Embryonic facial prominence (tissue), 1 donor: ENCODE measurements around the gene WWOX.

Experiments used
- DNase-seq: peaks from one replicate; pipeline ENCODE4 v3.0.0-alpha.2; 2016; ENCODE audit errors: extremely low spot score

WWOX gene

GRCh38 chr16:78463591-78463990, 364.1 kb downstream of the WWOX start:
- DNase-seq: no peak

GRCh38 chr16:78464833-78465232, 365.4 kb downstream of the WWOX start:
- DNase-seq: no peak

GRCh38 chr16:78465730-78466129, 366.3 kb downstream of the WWOX start:
- DNase-seq: no peak

DNA sequence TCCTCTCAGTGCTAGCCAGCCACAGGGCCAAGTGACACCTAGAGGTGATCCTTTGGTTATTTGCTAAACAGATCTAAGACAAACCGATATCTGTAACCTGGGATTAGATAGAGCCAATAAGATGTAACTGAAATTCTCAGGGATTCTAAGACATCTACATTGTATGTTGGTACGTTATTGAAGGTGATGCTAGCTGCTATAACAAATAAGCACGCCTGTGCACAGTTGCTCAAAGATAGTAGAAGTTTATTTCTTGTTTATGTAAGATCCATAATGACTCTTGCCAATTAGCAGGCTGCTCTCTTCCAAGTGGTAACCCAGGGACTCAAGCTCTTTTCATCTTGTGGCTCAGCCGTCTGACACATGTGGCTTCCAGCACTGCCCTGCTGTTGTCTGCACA, 370.3 kb downstream of the WWOX start:
- no peak for DNase-seq

GRCh38 chr16:78473031-78473699, 373.7 kb downstream of the WWOX start:
- DNase-seq: no peak

DNA sequence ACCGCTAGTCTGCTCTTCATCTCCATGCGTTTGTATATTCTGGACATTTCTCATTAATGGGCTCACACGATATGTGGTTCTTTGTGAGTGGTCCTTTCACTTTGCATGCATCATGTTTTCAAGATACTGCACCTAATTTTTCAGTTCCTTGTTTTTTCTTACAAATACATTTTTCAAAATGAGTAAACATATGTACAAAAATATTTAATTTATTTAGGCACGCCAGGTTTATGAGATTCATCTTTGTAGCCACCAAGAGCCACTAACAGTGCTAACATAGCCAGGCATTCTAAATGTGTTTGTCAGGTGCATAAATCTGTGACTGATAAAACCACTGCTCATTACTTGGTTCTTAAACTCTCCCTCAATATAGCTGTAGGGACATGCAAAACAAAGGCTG, 375.3 kb downstream of the WWOX start:
- no peak for DNase-seq

DNA sequence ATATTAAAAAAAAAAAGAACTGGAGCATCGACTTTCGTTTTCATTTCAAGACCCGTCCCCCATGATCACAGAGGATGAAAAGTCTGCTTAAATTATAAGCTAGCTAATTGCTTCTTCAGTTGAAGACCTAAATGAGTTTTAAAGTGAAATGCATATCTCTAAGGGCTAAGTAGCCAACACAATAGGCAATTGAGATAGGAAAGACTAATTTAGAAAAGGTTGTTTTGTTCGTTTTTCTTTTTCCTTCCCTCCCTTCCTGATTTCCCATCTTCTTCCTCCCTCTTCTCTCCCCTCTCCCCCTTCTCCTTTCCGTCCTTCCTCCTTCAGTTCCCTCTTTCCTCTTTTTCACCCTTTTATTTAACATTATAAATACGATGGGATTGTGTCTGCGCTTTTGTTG, 377.2 kb downstream of the WWOX start:
- DNase-seq: no peak

GRCh38 chr16:78478267-78478861, 378.9 kb downstream of the WWOX start:
- DNase-seq: no peak

GRCh38 chr16:78479723-78480122, 380.3 kb downstream of the WWOX start:
- no peak for DNase-seq

DNA sequence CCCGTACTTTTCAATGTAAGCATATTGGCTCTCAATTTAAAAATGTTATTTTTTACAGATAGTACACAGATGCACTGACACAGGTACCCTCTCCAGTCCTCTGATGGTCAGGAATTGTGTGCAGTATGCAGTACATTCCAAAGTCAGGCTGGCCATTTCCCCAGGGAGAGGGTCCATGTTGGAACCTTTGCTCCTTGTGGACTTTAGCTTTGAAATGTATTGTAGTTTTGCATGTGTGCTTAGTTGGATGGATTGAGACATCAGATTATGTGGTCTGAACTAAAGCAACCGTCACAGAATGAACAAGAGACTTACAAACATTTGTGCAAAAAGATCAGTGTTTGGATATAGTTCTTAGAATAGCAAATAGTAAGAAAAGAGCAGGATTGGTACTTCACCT, 381.1 kb downstream of the WWOX start:
- DNase-seq: no peak

DNA sequence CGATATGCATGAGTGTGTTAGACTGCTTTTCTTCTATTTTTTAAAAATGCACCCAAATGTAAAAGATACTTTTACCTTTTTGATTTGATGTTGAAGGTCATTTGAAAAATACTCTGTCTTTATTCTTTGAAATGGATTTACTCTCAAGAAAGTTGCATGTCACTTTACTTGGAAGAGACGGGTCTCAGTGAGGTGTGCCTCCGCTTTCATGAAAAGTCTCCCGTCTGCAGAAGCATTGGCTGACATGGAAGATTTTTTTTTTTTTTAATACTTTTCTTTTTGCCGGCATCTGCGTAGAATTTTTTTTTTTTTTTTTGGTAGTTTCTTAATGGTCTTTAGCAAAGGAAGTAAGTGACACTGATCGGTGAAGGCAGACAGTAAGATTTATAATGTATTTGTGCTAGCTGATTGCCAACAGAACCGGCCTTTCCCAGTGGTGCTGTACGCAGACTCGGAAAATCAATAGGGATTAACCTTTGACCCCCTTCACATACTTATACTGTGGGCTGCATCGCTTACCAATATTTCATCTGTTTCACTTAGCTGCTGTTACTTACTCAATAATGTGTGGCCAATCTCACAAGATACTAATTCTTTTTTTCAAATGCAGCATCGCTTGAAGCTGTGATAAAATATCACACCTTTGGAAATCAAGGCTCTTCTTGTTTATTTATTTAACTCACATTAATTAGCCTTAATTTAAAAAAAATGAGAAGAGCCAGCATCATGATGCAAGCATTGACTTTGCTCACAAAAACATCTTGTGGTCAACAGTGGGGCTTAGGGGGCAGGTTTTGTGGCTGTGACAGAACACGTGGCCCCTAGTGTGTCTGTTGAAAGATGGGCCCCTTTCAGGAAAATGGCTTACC, 383.9 kb downstream of the WWOX start:
- DNase-seq: no peak

GRCh38 chr16:78484509-78485058, 385.1 kb downstream of the WWOX start:
- no peak for DNase-seq

- DNase-seq: no peak
Observed at GRCh38 chr16:78485188-78485916, 385.9 kb downstream of the WWOX start.

GRCh38 chr16:78485917-78486257, 386.4 kb downstream of the WWOX start:
- DNase-seq: no peak

GRCh38 chr16:78487471-78487870, 388.0 kb downstream of the WWOX start:
- no peak for DNase-seq

DNA sequence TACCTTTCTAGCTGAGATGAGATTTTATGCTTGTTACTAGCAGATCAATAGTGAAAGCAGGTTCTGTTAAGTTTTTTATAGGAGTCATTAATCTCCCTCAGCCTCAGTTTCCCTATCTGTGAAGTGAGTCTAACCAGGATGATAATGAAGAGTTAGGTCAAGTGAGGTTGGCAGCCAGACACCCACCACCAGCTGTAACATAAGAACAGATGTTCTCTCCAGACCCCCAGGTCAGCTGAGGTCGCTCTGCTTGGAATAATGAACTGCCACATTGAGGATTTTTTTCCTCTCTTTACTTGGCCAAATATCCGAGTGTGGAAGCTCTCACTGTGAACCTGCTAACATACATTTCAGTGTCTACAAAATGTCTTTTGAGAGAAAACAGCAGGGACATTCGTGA, 389.6 kb downstream of the WWOX start:
- DNase-seq: no peak

GRCh38 chr16:78489631-78490030, 390.2 kb downstream of the WWOX start:
- no peak for DNase-seq

- DNase-seq: no peak
Observed at GRCh38 chr16:78490431-78490830, 391.0 kb downstream of the WWOX start.

DNA sequence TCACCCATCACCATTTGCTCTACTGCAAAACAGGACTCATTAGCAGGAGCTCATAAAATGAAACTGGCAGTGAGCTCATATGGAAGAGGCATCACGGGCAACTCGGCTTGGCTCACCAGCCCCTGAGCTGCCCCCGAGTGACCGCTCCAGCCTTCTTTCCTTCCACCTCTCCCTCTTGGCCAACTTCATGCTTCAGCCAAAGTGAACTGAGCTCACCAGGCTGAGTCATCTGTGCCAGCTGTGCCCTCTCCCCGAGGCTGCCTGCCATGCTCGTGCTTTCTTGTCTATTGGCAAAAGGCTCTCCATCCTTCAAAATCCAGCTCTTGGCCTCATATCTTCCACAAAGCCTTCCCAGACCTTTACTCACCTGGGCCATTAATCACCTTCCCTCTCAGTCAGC, 391.4 kb downstream of the WWOX start:
- no peak for DNase-seq

DNA sequence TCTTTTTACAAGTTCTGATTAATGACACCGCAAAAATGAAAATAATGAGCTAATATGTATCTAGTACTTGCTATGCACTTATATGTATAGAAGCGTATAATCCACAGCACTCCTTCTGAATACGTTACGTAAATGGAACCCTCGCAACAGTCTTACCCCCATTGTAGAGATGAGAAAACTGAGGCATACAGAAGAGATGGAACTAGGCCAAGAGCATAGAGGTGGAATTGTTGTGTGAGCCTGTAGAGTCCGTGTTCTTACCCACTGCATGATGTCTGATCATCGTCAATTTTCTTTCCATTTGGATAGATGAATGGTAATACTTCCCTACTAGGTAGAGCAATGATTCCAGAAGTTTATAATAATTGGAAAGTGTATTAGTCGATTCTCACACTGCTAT, 394.1 kb downstream of the WWOX start:
- DNase-seq: no peak

DNA sequence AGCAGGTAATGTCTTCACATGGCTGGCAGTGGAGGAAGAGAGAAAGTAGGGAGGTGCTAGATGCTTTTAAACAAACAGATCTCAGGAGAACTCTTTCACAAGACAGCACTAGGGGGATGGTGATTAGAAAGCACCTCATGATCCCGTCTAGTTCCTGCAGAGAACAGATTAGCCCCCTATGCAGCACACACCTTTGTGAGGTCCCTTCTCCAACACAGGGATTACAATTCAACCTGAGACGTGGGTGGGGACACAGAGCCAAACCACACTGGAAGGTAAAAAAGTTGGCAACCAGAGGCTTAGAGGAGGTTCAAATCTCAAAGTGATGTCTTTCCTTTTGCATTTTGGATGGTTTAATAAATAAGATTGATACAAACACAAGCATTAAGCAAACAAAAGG, 394.7 kb downstream of the WWOX start:
- DNase-seq: no peak

- no peak for DNase-seq
Observed at GRCh38 chr16:78494674-78495073, 395.2 kb downstream of the WWOX start.
